Type B pancreatic cell (in vitro differentiated cells): ENCODE data around the gene CFHR1. TPM values are rescaled to one million over a fixed set of nuclear protein-coding genes. Genes with fewer than 3 reads are reported as not detected.
A peak's percentile ranks its signal among the peaks of the same experiment; 100 is the strongest.

Source experiments
- DNase-seq: peaks from one replicate; pipeline ENCODE4 v3.0.0; 2021; ENCODE audit warnings: mixed read lengths; ENCODE audit not compliant: unreplicated experiment; ENCODE audit errors: extremely low spot score
- H3K27ac Mint-ChIP-seq: 2 replicates; pipeline ENCODE4 v1.8.0; 2021; ENCODE audit warnings: mild to moderate bottlenecking, mixed read lengths
- H3K27me3 Mint-ChIP-seq: 2 replicates; pipeline ENCODE4 v1.8.0; 2021; ENCODE audit warnings: mixed read lengths
- H3K36me3 Mint-ChIP-seq: 2 replicates; pipeline ENCODE4 v1.8.0; 2021; ENCODE audit warnings: mixed read lengths
- H3K4me1 Mint-ChIP-seq: one replicate; pipeline ENCODE4 v1.8.0; 2021; ENCODE audit warnings: mixed read lengths; ENCODE audit not compliant: unreplicated experiment
- H3K4me3 Mint-ChIP-seq: 2 replicates; pipeline ENCODE4 v1.8.0; 2021; ENCODE audit warnings: mild to moderate bottlenecking, mixed read lengths
- H3K9me3 Mint-ChIP-seq: 2 replicates; pipeline ENCODE4 v1.8.0; 2021; ENCODE audit warnings: mixed read lengths
- total RNA-seq: library from RNA; stranded (reverse); gene quantifications from 2 replicates; pipeline ENCODE4 v1.2.1, GENCODE V29; 2021; ENCODE audit warnings: low replicate concordance
- TF ChIP-seq, protein P1 (sequence below): fragments of 200-600 bp; sonication (generic); conservative IDR thresholded peaks from 2 replicates; pipeline ENCODE4 v1.5.0; 2021; ENCODE audit warnings: antibody characterized with exemption, mild to moderate bottlenecking

The CFHR1 gene
- total RNA-seq, 1 donor from 2014 or later: not detected

DNA sequence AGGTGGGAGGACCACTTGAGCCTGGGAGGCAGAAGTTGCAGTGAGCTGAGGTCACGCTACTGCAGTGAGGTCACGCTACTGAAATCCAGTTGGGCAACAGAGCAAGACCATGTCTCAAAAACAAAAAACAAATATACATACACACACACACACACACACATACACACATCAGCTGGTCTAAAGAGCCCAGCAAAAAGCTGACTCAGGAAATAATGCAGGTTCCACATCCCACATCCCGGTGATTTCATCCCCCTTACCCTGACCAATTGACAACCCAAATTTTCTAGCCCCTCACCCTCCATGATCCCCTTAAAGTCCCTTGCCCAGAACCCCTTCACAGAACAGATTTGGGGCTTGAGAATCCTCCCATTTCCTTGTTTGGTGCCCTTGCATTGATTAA, 56.4 kb downstream of the CFHR1 start:
- no peak for DNase-seq
- no peak overlapping the region for H3K27ac Mint-ChIP-seq
- TF ChIP-seq, protein P1, sequence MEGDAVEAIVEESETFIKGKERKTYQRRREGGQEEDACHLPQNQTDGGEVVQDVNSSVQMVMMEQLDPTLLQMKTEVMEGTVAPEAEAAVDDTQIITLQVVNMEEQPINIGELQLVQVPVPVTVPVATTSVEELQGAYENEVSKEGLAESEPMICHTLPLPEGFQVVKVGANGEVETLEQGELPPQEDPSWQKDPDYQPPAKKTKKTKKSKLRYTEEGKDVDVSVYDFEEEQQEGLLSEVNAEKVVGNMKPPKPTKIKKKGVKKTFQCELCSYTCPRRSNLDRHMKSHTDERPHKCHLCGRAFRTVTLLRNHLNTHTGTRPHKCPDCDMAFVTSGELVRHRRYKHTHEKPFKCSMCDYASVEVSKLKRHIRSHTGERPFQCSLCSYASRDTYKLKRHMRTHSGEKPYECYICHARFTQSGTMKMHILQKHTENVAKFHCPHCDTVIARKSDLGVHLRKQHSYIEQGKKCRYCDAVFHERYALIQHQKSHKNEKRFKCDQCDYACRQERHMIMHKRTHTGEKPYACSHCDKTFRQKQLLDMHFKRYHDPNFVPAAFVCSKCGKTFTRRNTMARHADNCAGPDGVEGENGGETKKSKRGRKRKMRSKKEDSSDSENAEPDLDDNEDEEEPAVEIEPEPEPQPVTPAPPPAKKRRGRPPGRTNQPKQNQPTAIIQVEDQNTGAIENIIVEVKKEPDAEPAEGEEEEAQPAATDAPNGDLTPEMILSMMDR: no peak
- no peaks in the 10 kb centered on the region for H3K36me3 Mint-ChIP-seq
- H3K4me3 Mint-ChIP-seq: no peak overlapping the region
- H3K9me3 Mint-ChIP-seq: no peaks in the 10 kb centered on the region
- peaks cover 37% of the 10 kb centered on the region for H3K27me3 Mint-ChIP-seq
- no peaks in the 10 kb centered on the region for H3K4me1 Mint-ChIP-seq

- H3K27ac Mint-ChIP-seq: no peak overlapping the region
- H3K27me3 Mint-ChIP-seq: peaks cover 45% of the 10 kb centered on the region
- H3K4me1 Mint-ChIP-seq: no peaks in the 10 kb centered on the region
- no peaks in the 10 kb centered on the region for H3K36me3 Mint-ChIP-seq
- peak overlapping the region; percentile 76 for H3K4me3 Mint-ChIP-seq
- TF ChIP-seq, protein P1: peak; percentile 43
- DNase-seq: no peak
- H3K9me3 Mint-ChIP-seq: no peaks in the 10 kb centered on the region
Measured at GRCh38 chr1:196877964-196878363, 58.4 kb downstream of the CFHR1 start.

Other genes starting within 250 kb of the CFHR1 start
- gene KCNT2, start 211.3 kb upstream of the CFHR1 start, total RNA-seq: 4.1 and 10.9 TPM in 2 replicates
- 1.6 TPM in 2 replicates for gene CFH, start 167.7 kb upstream of the CFHR1 start, total RNA-seq
- 1.5 TPM in 1 of 2 replicates, not detected in the other for gene CFHR3, start 44.9 kb upstream of the CFHR1 start, total RNA-seq
- not detected in 2 replicates for gene CFHR4, start 68.3 kb downstream of the CFHR1 start, total RNA-seq
- gene CFHR2, start 124.0 kb downstream of the CFHR1 start, total RNA-seq: not detected in 2 replicates
- not detected in 2 replicates for gene CFHR5, start 157.8 kb downstream of the CFHR1 start, total RNA-seq
- 0.48 and 0.93 TPM in 2 replicates for gene F13B, start 247.5 kb downstream of the CFHR1 start, total RNA-seq